ENCODE data around the gene HOXD9.

HOXD9 gene

DNA sequence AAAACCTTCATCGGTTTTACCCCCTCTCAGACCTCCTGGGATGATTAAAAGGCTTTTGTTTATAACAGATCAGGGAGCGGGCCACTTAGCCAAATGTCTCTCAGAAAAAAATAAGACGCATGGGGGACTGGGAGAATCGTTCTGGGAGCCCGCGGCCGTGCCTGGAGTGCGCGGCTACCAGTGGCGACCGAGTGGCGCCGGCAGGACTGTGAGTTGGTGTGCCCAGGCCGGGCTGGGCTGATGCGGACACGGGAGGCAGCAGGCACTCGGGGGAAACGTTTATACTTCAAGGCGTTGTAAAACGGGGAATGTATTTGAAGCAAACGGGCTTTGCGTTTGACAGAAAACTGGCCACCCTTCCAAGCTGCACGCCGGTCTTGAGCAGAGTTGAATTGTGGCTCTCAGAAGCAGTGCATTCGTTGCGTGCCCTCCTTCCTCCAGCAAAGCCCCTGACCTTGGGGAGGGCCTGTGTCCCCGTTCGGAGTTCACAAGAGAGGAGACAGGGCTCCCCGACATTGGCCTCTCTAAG is 10.6 kb upstream of the HOXD9 start:
- DNase-seq: no peak

GRCh38 chr2:176112375-176113302 is 9.9 kb upstream of the HOXD9 start:
- no peak for DNase-seq

GRCh38 chr2:176114120-176114929 is 8.2 kb upstream of the HOXD9 start:
- DNase-seq: no peak

DNA sequence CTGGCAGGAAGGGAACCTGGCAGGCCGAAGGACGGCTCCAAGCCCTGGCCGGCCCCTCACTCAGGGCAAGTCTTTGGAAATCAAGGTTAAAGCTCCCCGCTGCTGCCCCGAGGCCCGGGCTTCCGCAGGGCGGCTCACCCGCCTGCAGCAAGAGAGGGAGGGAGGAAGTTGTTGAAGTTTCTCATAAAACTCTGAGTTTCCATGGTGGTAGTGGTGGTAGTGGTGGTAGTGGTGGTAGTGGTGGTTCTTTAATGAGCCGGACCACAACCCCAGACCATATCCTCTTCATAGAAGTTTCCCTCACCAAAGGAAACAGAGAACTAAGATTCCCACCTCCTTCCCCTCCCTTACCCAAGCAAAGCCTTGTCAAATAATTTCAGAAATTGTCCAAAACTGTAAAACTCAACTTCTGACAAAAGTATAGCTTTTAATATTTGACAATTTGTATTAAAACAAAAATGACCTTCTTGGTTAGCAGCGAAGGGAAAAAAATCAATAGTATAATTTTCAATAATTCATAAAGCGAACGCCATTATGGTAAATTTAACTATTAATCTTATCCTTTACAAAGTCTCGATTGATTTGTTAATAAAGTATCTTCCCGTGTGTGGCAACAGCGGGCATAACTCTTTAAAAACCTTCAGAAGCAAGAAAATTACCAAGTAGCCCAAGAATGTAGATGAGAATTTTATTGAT is 7.4 kb upstream of the HOXD9 start:
- DNase-seq: no peak

GRCh38 chr2:176115883-176116813 is 6.4 kb upstream of the HOXD9 start, which contains the start of gene HOXD10:
TSS of gene HOXD10 (plus strand) at chr2:176116778. CDS start at chr2:176116834, 56 bp downstream.
- no peak for DNase-seq

GRCh38 chr2:176117162-176117822 is 5.2 kb upstream of the HOXD9 start:
- DNase-seq: no peak

DNA sequence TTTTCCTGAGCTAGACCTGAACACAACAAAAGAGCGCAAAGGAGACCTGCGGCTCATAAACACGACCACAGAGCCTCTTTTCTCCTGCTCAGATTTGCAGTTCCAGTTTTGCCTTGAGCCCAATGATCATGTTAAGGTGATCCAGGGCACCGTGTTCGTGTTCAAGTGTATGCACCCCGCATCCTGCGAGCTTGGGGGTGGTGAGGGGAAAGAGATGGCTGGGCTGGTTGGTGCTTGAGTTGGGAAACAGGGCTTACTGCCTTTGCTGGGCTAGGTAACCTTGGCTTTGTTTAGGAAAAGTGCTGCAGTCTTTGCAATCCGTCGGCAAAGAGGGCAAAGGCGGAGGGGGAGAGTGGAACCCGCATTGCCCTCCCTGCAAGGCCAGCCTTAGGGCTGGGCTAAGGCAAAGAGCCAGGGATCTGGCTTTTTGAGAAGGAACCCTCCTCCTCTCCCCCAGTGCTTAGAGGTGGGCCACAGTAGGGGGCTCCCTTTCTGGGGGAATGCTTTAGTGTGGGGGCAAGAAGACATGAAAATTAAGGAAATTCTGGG is 4.6 kb upstream of the HOXD9 start:
- no peak for DNase-seq

DNA sequence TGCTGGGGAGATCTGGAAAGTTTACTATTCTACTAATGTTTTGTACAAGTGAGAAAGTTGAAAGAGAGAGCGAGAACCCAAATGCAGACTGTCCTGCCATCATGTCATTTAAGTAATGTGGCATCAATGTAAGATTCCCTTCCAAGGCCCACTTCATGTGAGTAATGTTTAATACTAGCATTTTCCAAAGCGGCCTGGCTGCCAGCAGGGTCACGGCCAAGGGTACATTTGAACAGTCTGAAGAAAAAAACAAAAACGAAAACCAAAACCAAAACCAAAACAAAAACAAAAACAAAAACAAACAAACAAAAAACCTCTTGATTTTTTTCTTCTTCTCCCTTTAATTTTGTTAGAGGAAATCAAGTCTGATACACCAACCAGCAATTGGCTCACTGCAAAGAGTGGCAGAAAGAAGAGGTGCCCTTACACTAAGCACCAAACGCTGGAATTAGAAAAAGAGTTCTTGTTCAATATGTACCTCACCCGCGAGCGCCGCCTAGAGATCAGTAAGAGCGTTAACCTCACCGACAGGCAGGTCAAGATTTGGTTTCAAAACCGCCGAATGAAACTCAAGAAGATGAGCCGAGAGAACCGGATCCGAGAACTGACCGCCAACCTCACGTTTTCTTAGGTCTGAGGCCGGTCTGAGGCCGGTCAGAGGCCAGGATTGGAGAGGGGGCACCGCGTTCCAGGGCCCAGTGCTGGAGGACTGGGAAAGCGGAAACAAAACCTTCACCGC is 3.7 kb upstream of the HOXD9 start:
- DNase-seq: peak in 1 of 2 donors; percentile 7

GRCh38 chr2:176120364-176121189 is 1.9 kb upstream of the HOXD9 start:
- DNase-seq: no peak

GRCh38 chr2:176121190-176122051 is 1.1 kb upstream of the HOXD9 start:
- no peak for DNase-seq

DNA sequence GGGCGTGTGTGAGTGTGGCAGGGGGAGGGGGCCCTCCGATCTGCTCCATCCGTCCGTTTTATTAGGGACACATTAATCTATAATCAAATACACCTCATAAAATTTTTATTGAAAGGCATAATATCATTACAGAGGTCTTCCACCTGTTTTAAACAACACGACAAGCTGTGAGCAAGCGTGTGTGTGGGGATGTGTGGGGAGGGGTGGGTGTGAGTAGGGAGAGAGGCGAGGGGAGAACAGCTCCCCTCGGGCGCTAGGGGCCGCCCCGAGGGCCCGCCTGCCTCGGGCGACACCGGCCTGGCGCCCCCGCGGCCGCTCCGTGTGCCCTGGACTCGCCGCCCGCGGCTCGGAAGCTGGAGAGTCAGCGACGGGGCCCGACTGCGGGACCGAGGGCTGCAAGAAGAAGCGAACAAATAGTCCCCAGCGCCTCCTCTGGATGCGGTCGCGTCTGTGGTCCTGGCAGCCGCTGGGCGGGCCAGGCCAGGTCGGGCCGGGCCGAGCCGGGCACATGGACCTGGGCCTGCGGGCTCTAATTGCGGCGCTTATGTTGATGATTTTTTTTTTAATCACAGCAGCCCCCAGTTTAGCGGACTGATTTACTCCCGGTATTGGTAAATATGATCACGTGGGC is 352 bp upstream of the HOXD9 start:
- no peak for DNase-seq

- no peak for DNase-seq
Measured at GRCh38 chr2:176123411-176124109, 1.0 kb downstream of the HOXD9 start.

GRCh38 chr2:176124110-176124946 is 1.8 kb downstream of the HOXD9 start:
- no peak for DNase-seq

DNA sequence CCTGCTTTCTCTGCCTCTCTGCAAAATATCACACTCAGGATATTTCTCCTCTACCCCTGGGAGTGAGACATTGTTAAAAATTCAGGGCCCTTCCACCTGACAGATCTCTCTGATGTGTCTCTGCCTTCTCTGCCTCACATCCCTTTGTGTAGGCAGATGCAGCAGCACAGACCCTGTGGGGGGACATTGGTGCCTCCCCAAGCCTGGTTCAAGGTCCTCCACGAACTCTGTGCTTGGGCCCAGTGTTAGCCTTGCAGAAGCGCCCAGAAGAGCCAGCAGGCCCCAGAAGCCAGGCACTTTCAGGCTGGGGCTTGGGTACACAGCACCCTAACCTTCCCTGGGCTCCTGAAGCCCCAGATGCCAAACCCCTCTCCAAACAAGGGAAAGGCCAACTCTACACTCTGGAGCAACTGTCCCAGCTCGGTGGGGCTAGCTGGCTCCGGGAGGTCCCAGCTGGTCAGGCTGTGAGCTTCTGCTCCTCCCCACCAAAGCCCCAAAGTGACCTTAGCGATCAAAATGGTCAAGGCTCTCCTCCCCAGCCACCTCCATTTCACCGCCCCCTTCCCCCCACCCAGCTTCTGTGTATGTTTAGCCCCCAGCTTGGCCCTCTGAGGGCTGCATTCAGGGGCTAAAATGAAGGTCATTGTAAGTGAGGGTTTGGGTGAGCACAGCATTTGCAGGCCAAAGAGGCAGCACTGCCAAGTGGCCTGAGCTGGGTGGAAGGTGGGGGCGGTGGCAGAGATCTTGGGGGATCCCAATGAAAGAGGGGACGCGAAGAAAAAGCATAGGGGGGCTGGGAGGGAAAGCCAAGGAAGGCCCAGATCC is 2.6 kb downstream of the HOXD9 start:
- DNase-seq: no peak

DNA sequence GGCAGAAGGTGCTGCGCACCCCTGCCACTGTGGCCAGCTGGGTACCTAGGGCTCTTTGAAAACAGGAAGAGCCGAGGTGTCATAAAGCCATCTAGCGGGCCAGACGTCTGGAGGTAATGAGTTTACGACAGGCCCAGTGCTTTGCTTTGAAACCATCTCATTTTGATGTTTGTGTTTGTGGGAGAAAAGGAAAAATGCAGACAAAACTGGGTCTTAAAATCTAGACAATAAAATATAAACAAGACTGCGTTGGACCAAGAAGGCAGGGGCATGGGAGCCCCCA is 3.2 kb downstream of the HOXD9 start:
- DNase-seq: no peak
